Measurements from ENCODE around the gene MYO18A.
A peak's percentile ranks its signal among the peaks of the same experiment; 100 is the strongest.
"Not testable (repeated sequence)": the region's sequence is repeated elsewhere in the genome, so short reads cannot be mapped to it uniquely, and the experiment has no call there.

Gene MYO18A

GRCh38 chr17:29165261-29165660 is 14.9 kb downstream of the MYO18A start:
- DNase-seq: no peak

GRCh38 chr17:29163563-29163962 is 16.6 kb downstream of the MYO18A start:
- no peak for DNase-seq

- DNase-seq: no peak
These were observed 17.3 kb downstream of the MYO18A start for GRCh38 chr17:29162909-29163341.

- DNase-seq: no peak
These were observed 17.9 kb downstream of the MYO18A start for GRCh38 chr17:29162082-29162908.

- no peak for DNase-seq
These were observed 19.9 kb downstream of the MYO18A start for GRCh38 chr17:29160253-29160652.

GRCh38 chr17:29159306-29159860 is 20.8 kb downstream of the MYO18A start:
- no peak for DNase-seq

- no peak for DNase-seq
These were observed 21.5 kb downstream of the MYO18A start for GRCh38 chr17:29158488-29159275.

- DNase-seq: no peak
These were observed 22.1 kb downstream of the MYO18A start for GRCh38 chr17:29158096-29158487.

- DNase-seq: no peak
These were observed 22.9 kb downstream of the MYO18A start for GRCh38 chr17:29157310-29157709.

- no peak for DNase-seq
These were observed 23.4 kb downstream of the MYO18A start for GRCh38 chr17:29156781-29157180.

GRCh38 chr17:29155966-29156338 is 24.2 kb downstream of the MYO18A start:
- no peak for DNase-seq

- DNase-seq: peak; percentile 50 to 52
These were observed 24.8 kb downstream of the MYO18A start for GRCh38 chr17:29155227-29155965.

- no peak for DNase-seq
These were observed 25.5 kb downstream of the MYO18A start for GRCh38 chr17:29154516-29155226.

GRCh38 chr17:29151567-29151966 is 28.6 kb downstream of the MYO18A start:
- DNase-seq: no peak

- no peak for DNase-seq
These were observed 30.0 kb downstream of the MYO18A start for GRCh38 chr17:29150161-29150560.

- DNase-seq: peak in 1 of 2 donors; percentile 65
These were observed 30.6 kb downstream of the MYO18A start for GRCh38 chr17:29149431-29150064.

- DNase-seq: peak; percentile 93 to 94
These were observed 31.3 kb downstream of the MYO18A start for GRCh38 chr17:29148790-29149430.

- DNase-seq: no peak
These were observed 31.9 kb downstream of the MYO18A start for GRCh38 chr17:29148257-29148789.

- no peak for DNase-seq
These were observed 32.5 kb downstream of the MYO18A start for GRCh38 chr17:29147682-29148081.

- not testable (repeated sequence) for DNase-seq
These were observed 33.0 kb downstream of the MYO18A start for GRCh38 chr17:29147228-29147627.

GRCh38 chr17:29146369-29146972 is 33.7 kb downstream of the MYO18A start:
- DNase-seq: no peak
